Measurements from ENCODE around the gene TSPEAR. TPM values are rescaled to one million over a fixed set of nuclear protein-coding genes. Genes with fewer than 3 reads are reported as not detected.

The TSPEAR gene
- total RNA-seq, 1 experiment from 2014 or later, result not detected

GRCh38 chr21:44625756-44626155 lies 85.6 kb downstream of the TSPEAR start:
- CTCF ChIA-PET, result no interaction called here
- Mint-ChIP-seq H3K27ac (ENCODE audit: unreplicated experiment) (no peak overlapping the region), H3K4me1 (ENCODE audit: low read depth, unreplicated experiment) (no peaks in the 10 kb centered on the region), H3K4me3 (ENCODE audit: low read depth, unreplicated experiment) (no peak overlapping the region), H3K9me3 (ENCODE audit: low read depth, unreplicated experiment) (peaks cover 19% of the 10 kb centered on the region), H3K27me3 (ENCODE audit: unreplicated experiment) (peaks cover 53% of the 10 kb centered on the region), H3K36me3 (ENCODE audit: insufficient read depth, unreplicated experiment) (no peaks in the 10 kb centered on the region)
- no peak for DNase-seq
- no TSS peak for BruUV-seq (replicated peaks)
- intact Hi-C loops (cut with micrococcal nuclease; ENCODE audit: unreplicated experiment), result no loop called here
- no peak for TF ChIP-seq CTCF (IDR thresholded peaks at IDR 0.05; ENCODE audit: unreplicated experiment)

DNA sequence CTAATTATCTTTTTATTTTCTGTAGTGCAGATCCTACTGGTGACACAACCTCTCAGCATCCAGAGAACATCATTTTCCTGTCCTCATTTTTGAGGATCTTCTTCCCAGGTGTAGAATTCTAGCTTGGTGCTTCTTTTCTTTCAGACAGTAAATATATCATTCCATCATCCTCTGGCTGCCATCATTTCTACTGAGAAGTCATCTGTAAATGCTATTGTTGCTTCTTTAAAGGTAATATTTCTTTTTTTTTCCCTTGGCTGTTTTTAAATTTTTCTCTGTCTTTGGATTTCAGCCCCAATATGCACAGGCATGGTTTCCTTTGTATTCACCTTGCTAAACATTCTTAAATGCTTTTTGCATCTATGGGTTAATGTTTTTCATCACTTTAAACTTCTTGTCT lies 87.8 kb downstream of the TSPEAR start:
- DNase-seq, result no peak
- H3K27me3 Mint-ChIP-seq (ENCODE audit: unreplicated experiment), result peaks cover 54% of the 10 kb centered on the region
- no peak overlapping the region for H3K27ac Mint-ChIP-seq (ENCODE audit: unreplicated experiment)
- BruUV-seq (replicated peaks), result no TSS peak
- peaks cover 5% of the 10 kb centered on the region for H3K36me3 Mint-ChIP-seq (ENCODE audit: insufficient read depth, unreplicated experiment)
- no peaks in the 10 kb centered on the region for H3K4me1 Mint-ChIP-seq (ENCODE audit: low read depth, unreplicated experiment)
- peaks cover 25% of the 10 kb centered on the region for H3K9me3 Mint-ChIP-seq (ENCODE audit: low read depth, unreplicated experiment)
- H3K4me3 Mint-ChIP-seq (ENCODE audit: low read depth, unreplicated experiment), result no peak overlapping the region
- CTCF ChIA-PET, result no interaction called here
- TF ChIP-seq CTCF (IDR thresholded peaks at IDR 0.05; ENCODE audit: unreplicated experiment), result no peak
- intact Hi-C loops (cut with micrococcal nuclease; ENCODE audit: unreplicated experiment), result no loop called here

DNA sequence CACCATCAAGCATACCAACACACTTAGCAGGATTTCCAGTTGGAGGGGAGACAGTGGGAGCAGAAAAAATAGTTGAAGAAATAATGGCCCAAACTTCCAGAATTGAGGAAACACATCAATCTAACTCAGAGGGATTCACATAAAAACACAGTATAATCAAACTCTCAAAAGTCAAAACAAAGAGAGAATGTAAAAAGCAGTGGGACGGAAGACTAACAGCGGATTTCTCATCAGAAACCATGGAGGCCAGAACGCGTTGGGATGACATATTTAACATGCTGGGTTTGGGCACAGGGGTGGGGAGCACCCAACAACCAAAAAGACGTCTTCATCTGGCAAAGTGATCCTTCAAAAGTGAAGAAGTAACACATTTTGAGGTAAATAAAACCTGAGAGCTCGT lies 91.5 kb downstream of the TSPEAR start:
- no peak for TF ChIP-seq CTCF (IDR thresholded peaks at IDR 0.05; ENCODE audit: unreplicated experiment)
- Mint-ChIP-seq H3K36me3 (ENCODE audit: insufficient read depth, unreplicated experiment) (peaks cover 5% of the 10 kb centered on the region), H3K4me3 (ENCODE audit: low read depth, unreplicated experiment) (no peak overlapping the region), H3K9me3 (ENCODE audit: low read depth, unreplicated experiment) (peaks cover 25% of the 10 kb centered on the region), H3K27ac (ENCODE audit: unreplicated experiment) (no peak overlapping the region), H3K27me3 (ENCODE audit: unreplicated experiment) (peaks cover 66% of the 10 kb centered on the region), H3K4me1 (ENCODE audit: low read depth, unreplicated experiment) (no peaks in the 10 kb centered on the region)
- no TSS peak for BruUV-seq (replicated peaks)
- CTCF ChIA-PET, result no interaction called here
- no peak for DNase-seq
- intact Hi-C loops (cut with micrococcal nuclease; ENCODE audit: unreplicated experiment), result no loop called here

DNA sequence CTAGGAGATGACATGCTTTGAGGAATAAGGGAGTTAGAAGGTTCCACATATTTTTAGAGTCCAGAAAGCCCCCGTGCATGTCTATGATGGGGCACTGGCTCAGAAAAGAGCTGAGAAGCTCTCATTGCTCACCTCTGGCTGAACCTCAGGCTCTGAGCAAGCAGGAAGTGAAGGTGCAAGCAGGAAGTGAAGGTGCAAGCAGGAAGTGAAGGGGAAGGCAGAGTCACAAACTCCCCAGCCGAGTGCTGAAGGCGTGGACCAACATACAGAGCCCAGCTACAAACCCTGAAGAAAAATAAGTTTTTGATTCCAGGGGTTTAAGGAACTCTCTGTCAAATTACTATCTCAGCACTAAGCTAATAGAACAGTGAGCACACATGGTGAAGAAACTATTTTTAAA lies 92.5 kb downstream of the TSPEAR start:
- TF ChIP-seq CTCF (IDR thresholded peaks at IDR 0.05; ENCODE audit: unreplicated experiment), result no peak
- no peaks in the 10 kb centered on the region for H3K4me1 Mint-ChIP-seq (ENCODE audit: low read depth, unreplicated experiment)
- DNase-seq, result no peak
- H3K36me3 Mint-ChIP-seq (ENCODE audit: insufficient read depth, unreplicated experiment), result peaks cover 5% of the 10 kb centered on the region
- no TSS peak for BruUV-seq (replicated peaks)
- CTCF ChIA-PET, result no interaction called here
- H3K27ac Mint-ChIP-seq (ENCODE audit: unreplicated experiment), result no peak overlapping the region
- peaks cover 19% of the 10 kb centered on the region for H3K9me3 Mint-ChIP-seq (ENCODE audit: low read depth, unreplicated experiment)
- H3K4me3 Mint-ChIP-seq (ENCODE audit: low read depth, unreplicated experiment), result no peak overlapping the region
- H3K27me3 Mint-ChIP-seq (ENCODE audit: unreplicated experiment), result peaks cover 57% of the 10 kb centered on the region
- intact Hi-C loops (cut with micrococcal nuclease; ENCODE audit: unreplicated experiment), result no loop called here

DNA sequence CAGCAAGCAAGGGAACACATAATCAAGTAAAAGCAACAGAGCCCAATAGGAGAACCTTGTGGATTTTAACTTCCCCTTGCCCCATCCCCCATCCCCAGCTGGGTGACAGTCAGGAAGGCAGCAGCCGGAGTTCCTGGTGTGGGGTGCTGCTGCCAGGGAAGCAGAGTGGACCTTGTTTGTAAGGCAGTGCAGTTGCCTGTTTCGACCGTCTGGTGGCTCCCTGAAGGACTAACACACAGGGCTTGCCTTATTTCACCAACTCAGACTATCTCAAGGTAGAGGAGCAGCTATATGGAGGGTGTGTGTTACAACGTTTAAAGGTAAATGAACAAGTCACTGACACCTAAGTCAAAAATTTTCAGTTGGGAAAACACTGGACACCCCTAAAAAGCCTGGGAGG lies 92.9 kb downstream of the TSPEAR start:
- Mint-ChIP-seq H3K9me3 (ENCODE audit: low read depth, unreplicated experiment) (peaks cover 15% of the 10 kb centered on the region), H3K27me3 (ENCODE audit: unreplicated experiment) (peaks cover 55% of the 10 kb centered on the region), H3K4me1 (ENCODE audit: low read depth, unreplicated experiment) (no peaks in the 10 kb centered on the region), H3K36me3 (ENCODE audit: insufficient read depth, unreplicated experiment) (peaks cover 5% of the 10 kb centered on the region), H3K4me3 (ENCODE audit: low read depth, unreplicated experiment) (no peak overlapping the region), H3K27ac (ENCODE audit: unreplicated experiment) (no peak overlapping the region)
- BruUV-seq (replicated peaks), result no TSS peak
- DNase-seq, result no peak
- TF ChIP-seq CTCF (IDR thresholded peaks at IDR 0.05; ENCODE audit: unreplicated experiment), result no peak
- intact Hi-C loops (cut with micrococcal nuclease; ENCODE audit: unreplicated experiment), result no loop called here
- CTCF ChIA-PET, result no interaction called here

Data from Calu3 (cell line).